ENCODE data around the gene PLA2G2E. TPM values are rescaled to one million over a fixed set of nuclear protein-coding genes. Genes with fewer than 3 reads are reported as not detected.

Gene PLA2G2E
- total RNA-seq, 4 donors from 2014 or later, result not detected

DNA sequence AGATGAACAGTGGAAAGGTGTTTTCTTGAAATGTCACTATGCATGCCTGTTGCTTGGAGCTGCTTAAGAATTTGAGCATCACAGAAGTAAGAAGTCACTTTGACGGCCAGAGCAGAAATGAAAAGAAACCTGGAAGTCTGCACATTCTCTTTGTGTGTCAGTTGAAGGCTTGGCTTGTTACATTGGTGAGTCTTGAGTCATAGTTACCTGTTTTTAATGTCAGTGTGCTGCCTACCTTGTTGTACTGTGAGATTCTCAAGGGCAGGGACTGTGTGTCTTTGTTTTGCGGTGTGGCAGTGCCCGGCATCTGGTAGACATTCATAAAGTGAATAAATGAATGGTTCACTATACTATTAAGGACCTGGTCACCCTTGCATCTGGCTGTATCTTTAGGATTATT, 31.3 kb downstream of the PLA2G2E start:
- intact Hi-C loops (cut with DNase I; ENCODE audit: low total_unique reads), result no loop called here
- no peak for DNase-seq (ENCODE audit: low spot score in 2 of 2)
- no peak overlapping the region for H3K4me3 ChIP-seq (ENCODE audit: low read depth, poor library complexity, severe bottlenecking)
- TF ChIP-seq, protein P1, sequence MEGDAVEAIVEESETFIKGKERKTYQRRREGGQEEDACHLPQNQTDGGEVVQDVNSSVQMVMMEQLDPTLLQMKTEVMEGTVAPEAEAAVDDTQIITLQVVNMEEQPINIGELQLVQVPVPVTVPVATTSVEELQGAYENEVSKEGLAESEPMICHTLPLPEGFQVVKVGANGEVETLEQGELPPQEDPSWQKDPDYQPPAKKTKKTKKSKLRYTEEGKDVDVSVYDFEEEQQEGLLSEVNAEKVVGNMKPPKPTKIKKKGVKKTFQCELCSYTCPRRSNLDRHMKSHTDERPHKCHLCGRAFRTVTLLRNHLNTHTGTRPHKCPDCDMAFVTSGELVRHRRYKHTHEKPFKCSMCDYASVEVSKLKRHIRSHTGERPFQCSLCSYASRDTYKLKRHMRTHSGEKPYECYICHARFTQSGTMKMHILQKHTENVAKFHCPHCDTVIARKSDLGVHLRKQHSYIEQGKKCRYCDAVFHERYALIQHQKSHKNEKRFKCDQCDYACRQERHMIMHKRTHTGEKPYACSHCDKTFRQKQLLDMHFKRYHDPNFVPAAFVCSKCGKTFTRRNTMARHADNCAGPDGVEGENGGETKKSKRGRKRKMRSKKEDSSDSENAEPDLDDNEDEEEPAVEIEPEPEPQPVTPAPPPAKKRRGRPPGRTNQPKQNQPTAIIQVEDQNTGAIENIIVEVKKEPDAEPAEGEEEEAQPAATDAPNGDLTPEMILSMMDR (IDR thresholded peaks at IDR 0.05), result no peak
- TF ChIP-seq POLR2A (IDR thresholded peaks at IDR 0.05), result no peak
- WGBS, 2 donors, result 87 to 93% methylated on average over 3 of the region's 3 CpGs

DNA sequence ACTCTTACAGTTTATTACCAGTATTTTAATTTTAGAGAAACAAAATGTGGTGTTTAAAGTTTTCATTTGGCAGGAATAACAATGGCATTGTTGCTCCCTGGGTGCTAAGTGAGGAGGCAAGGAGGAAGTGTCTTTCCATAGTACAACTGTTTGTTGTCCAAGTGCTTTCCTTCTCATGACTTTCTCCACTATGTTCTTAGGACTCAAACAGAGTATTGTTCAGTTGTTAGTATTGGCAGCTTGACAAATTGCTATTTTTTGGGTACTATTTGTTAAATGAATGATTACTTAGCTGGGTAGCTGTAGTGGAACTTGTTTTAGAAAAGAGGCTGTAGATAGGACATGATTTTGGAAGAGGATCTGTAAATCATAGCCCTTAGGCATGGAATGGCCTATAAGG, 33.8 kb downstream of the PLA2G2E start:
- intact Hi-C loops (cut with DNase I; ENCODE audit: low total_unique reads), result no loop called here
- TF ChIP-seq, protein P1 (IDR thresholded peaks at IDR 0.05), result no peak
- TF ChIP-seq POLR2A (IDR thresholded peaks at IDR 0.05), result no peak

DNA sequence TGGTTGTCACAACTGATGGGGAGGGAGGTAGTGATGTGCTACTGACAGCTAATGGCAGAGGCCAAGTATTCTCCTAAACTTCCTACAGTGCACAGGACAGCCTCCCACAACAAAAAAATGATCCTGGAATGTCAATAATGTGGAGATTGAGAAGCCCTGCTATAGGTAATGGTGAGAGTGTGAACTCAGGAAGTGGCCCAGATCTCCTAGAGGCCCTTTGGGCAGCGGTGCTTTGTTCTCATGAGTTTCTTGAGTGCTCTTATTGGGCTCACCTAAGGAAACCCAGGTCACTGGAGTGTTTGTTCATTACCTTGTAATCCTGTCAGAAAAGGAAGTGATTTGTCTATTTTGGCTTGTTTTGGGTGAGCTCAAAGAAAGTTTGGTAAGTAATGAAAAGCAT, 35.3 kb downstream of the PLA2G2E start:
- WGBS, 2 donors, result 82 to 97% methylated on average over 1 of the region's 1 CpG
- intact Hi-C loops (cut with DNase I; ENCODE audit: low total_unique reads), result no loop called here
- no peak overlapping the region for H3K4me3 ChIP-seq (ENCODE audit: low read depth, poor library complexity, severe bottlenecking)
- no peak for TF ChIP-seq POLR2A (IDR thresholded peaks at IDR 0.05)
- TF ChIP-seq, protein P1 (IDR thresholded peaks at IDR 0.05), result no peak
- DNase-seq (ENCODE audit: low spot score in 2 of 2), result no peak

More for the DNA sequence above, 33.8 kb downstream of the PLA2G2E start:
- no peak for DNase-seq (ENCODE audit: low spot score in 2 of 2)
- no peak overlapping the region for H3K4me3 ChIP-seq (ENCODE audit: low read depth, poor library complexity, severe bottlenecking)

DNA sequence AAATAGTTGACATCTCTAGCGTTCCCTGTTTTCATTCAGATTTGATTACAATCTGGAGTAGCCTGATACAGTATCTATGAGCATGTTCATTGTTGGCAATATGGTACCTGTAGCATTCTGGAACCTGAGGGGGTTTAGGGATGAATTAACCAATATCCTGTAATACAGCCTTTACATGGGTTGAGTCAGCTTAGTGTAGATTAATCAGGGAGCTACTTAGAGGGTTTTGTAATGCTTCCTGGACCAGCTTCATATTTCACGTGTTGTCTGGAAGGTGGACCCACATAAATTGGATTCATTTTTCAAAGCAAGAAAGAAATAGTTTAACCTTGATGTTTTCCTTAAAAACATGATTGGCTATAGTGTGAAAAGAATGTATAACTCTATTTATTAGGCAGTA, 37.6 kb downstream of the PLA2G2E start:
- 87 to 90% methylated on average over 2 of the region's 2 CpGs for WGBS, 2 donors
- intact Hi-C loops (cut with DNase I; ENCODE audit: low total_unique reads), result no loop called here
- no peak for TF ChIP-seq POLR2A (IDR thresholded peaks at IDR 0.05)
- TF ChIP-seq, protein P1 (IDR thresholded peaks at IDR 0.05), result no peak
- DNase-seq (ENCODE audit: low spot score in 2 of 2), result no peak
- H3K4me3 ChIP-seq (ENCODE audit: low read depth, poor library complexity, severe bottlenecking), result no peak overlapping the region

DNA sequence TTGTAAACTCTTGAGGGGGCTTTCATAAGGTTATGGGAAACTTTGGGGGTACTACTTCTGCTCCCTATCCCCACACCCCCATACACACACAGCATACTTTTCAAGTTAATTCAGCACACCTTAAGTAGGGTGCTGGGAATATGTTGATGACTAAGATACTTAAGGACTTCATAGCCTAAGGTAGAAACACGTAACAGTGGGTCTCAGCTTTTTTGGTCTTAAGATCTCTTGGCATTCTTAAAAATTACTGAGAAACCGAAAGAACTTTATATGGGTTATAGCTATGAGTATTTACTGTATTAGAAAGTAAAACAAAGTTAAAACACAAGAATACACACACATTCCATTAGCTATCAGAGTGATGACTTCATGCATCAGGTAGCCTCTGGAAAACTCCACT, 39.1 kb downstream of the PLA2G2E start:
- 54 to 56% methylated on average over 2 of the region's 2 CpGs for WGBS, 2 donors
- intact Hi-C loops (cut with DNase I; ENCODE audit: low total_unique reads), result no loop called here
- H3K4me3 ChIP-seq (ENCODE audit: low read depth, poor library complexity, severe bottlenecking), result no peak overlapping the region
- no peak for DNase-seq (ENCODE audit: low spot score in 2 of 2)
- TF ChIP-seq POLR2A (IDR thresholded peaks at IDR 0.05), result no peak
- TF ChIP-seq, protein P1 (IDR thresholded peaks at IDR 0.05), result no peak

Measured in lower leg skin (tissue), 4 donors.